Measurements from ENCODE around the gene DUSP8.

- TF ChIP-seq CTCF (conservative IDR thresholded peaks at IDR 0.05; ENCODE audit: low read length) (no peak), EZH2phosphoT487 (IDR thresholded peaks at IDR 0.05; ENCODE audit: borderline replicate concordance, low read depth, low read length) (no peak)
These were observed 37.4 kb downstream of the DUSP8 start for GRCh38 chr11:1534682-1535081.
